Measurements from ENCODE around the gene SLC25A47.

The SLC25A47 gene

DNA sequence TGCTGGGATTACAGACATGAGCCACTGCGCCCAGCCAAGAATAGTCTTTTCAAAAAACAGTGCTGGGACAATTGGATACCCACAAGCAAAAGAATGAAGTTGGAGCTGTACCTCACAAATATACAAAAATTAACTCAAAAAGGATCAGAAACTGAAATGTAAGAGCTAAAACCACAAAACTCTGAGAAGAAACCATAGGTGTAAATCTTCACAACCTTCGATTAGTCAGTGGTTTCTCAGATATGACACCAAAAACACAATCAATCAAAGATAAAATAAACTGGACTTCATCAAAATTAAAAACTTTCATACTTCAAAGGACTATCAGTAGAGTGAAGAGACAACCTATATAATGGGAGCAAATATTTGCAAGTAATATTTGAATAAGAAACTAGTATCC lies 35.3 kb downstream of the SLC25A47 start:
- DNase-seq (ENCODE audit: extremely low read depth, low read depth), result no peak
- TF ChIP-seq, protein P1, sequence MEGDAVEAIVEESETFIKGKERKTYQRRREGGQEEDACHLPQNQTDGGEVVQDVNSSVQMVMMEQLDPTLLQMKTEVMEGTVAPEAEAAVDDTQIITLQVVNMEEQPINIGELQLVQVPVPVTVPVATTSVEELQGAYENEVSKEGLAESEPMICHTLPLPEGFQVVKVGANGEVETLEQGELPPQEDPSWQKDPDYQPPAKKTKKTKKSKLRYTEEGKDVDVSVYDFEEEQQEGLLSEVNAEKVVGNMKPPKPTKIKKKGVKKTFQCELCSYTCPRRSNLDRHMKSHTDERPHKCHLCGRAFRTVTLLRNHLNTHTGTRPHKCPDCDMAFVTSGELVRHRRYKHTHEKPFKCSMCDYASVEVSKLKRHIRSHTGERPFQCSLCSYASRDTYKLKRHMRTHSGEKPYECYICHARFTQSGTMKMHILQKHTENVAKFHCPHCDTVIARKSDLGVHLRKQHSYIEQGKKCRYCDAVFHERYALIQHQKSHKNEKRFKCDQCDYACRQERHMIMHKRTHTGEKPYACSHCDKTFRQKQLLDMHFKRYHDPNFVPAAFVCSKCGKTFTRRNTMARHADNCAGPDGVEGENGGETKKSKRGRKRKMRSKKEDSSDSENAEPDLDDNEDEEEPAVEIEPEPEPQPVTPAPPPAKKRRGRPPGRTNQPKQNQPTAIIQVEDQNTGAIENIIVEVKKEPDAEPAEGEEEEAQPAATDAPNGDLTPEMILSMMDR (IDR thresholded peaks at IDR 0.05; ENCODE audit: low read depth, low read length), result no peak

DNA sequence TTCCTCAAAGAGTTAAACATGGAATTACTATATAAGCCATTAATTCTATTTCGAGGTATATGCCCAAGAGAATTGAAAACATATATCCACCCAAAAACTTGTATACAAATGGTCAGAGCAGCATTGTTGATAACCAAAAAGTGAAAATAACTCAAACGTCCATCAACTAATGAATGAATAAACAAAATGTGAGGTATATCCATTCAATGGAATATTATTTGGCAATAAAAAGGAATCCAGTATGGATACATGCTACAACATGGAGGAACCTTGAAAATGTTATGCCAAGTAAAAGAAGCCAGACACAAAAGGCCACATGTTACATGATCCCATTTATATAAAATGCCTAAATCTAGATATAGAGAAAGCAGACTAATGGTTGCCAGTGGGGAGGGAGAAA lies 36.0 kb downstream of the SLC25A47 start:
- TF ChIP-seq, protein P1 (IDR thresholded peaks at IDR 0.05; ENCODE audit: low read depth, low read length), result no peak
- DNase-seq (ENCODE audit: extremely low read depth, low read depth), result no peak

DNA sequence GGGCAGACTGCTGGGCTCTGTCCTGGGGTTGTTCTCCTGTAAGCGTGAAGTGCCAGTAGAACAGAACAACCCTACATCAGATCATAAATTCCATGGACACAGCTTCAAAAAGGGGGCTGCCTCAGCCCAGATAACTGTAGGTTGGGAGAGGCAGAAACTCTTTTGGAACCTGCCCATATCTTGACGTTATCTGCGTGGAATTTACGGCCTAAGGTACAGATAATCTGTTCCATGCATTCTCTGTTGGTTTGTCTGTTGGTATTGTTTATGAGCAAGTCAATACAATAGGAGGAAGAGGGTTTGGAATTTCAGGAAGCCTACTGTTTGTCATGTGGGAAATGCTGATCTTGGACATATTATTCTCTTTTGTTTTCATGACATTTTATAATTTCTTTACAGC lies 36.7 kb downstream of the SLC25A47 start:
- DNase-seq (ENCODE audit: extremely low read depth, low read depth), result no peak
- TF ChIP-seq, protein P1 (IDR thresholded peaks at IDR 0.05; ENCODE audit: low read depth, low read length), result no peak

DNA sequence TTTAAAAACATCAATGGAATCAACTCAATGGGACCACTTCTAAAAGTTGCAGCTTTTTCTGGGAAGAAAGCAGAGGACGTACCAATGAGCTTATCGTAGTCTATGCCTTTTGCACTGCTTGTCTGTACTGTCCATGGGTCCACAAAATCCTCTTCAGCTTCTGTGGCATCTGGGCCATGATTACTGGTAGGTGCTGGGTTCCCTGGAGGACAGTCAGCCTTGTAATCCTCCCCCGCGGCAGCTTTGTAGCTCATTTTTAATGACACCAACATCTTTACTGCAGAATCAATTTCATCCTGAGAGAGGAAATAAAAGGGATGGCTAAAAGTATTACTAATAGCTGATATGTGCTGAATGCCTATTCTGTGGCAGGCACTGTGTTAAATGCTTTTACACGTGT lies 38.5 kb downstream of the SLC25A47 start:
- no peak for DNase-seq (ENCODE audit: extremely low read depth, low read depth)
- TF ChIP-seq, protein P1 (IDR thresholded peaks at IDR 0.05; ENCODE audit: low read depth, low read length), result no peak

DNA sequence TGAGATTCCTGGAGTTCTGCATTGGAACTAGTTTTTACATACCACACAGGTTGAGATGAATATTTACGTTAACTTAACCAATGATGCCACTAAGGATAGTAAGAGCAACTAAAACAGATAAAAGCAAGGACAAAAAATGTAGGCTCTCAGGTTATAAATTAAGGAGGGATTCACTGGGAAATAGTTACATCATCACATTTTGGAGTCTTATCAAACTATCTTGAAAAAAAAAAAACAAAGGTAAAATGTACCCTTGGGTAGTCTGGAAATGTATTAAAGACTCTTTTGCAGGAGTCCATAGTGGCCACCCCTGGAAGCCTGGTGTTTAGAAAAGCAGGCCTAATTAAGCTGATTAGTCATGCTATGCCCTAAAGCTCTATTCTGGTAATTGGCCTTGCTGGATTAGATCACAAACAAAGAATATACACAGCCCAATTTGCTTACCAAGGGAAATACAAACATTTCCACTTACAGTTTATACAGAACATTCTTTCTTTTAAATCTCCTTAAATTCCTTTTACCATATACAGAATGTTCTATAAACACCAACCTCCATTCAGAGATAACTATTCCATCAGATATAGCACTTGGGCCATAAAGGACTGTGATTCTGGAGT lies 39.3 kb downstream of the SLC25A47 start:
- TF ChIP-seq, protein P1 (IDR thresholded peaks at IDR 0.05; ENCODE audit: low read depth, low read length), result no peak
- DNase-seq (ENCODE audit: extremely low read depth, low read depth), result no peak

DNA sequence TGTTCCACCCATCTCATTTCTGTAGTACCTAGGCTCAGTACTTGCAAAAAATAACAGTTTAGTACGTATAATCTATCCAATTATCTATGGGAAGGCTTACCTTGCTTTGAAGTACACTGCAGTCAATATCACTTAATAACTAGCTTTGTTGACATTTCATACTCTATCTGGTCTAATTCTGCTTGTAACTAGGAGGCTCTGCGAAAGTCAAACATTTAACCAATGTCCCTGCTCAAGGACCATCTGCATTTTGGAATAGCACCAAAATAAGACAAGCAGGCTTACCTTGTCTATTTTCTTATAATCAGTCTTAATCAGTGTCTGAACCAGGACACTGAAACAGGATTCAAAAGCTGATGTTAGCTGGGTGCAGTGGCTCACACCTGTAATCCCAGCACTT lies 39.9 kb downstream of the SLC25A47 start:
- DNase-seq (ENCODE audit: extremely low read depth, low read depth), result no peak
- TF ChIP-seq, protein P1 (IDR thresholded peaks at IDR 0.05; ENCODE audit: low read depth, low read length), result no peak

DNA sequence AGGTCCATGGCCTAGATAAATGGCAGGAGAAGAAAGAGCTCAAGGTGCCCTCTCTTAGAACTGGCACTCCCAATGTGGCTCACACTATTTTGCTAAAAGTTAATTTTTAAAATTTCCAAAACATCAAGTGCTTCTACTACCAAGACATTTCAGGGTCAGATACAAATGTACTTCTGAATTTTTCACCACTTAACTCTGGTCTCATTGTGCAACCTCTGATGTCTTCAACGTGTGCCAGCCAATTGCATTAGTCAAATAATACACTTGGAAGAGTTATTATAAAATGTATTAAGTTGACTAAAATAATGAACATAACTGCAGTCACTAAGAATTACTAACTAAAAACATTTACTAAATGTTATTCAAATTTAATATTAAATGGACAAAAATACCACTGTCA lies 41.3 kb downstream of the SLC25A47 start:
- DNase-seq (ENCODE audit: extremely low read depth, low read depth), result no peak
- TF ChIP-seq, protein P1 (IDR thresholded peaks at IDR 0.05; ENCODE audit: low read depth, low read length), result no peak
